Stimulated activated CD8-positive, alpha-beta memory T cell treated with anti-CD3 and anti-CD28 coated beads, Interleukin-12 subunit alpha, Interleukin-12 subunit beta, amount 100 ng/mL, for 4 hours (primary cell): Measurements from ENCODE around the gene ZNF521.

ENCODE experiments used
- DNase-seq: peaks from one replicate; pipeline ENCODE4 v3.0.0-alpha.2; 2020; ENCODE audit warnings: low read depth

The ZNF521 gene

GRCh38 chr18:25335676-25336075, 16.3 kb downstream of the ZNF521 start:
- DNase-seq: no peak

- DNase-seq: no peak
Measured at GRCh38 chr18:25335062-25335461, 16.9 kb downstream of the ZNF521 start.

GRCh38 chr18:25334588-25334987, 17.4 kb downstream of the ZNF521 start:
- DNase-seq: no peak

- no peak for DNase-seq
Measured at GRCh38 chr18:25332002-25332401, 20.0 kb downstream of the ZNF521 start.

DNA sequence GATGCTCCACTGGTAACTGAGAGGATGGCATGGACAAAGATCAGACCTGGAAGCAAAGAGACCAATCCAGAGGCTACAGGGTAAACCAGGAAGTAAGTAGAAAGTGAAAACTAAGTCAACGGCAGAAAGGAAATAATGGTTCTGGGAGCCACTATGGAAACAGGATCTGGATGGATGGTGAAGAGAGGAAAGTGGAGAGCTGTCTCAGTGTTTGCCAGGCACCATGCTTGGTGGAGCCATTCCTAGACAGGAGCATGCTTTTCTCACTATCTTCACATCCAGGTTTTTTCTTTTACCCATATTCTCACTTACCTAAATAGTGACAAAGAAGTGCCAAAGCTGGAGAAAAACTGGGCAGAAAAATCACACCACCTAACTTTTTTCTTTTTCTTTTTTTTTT, 22.2 kb downstream of the ZNF521 start:
- no peak for DNase-seq

GRCh38 chr18:25327584-25327983, 24.4 kb downstream of the ZNF521 start:
- no peak for DNase-seq

GRCh38 chr18:25326361-25326952, 25.5 kb downstream of the ZNF521 start:
- no peak for DNase-seq

GRCh38 chr18:25322806-25323205, 29.2 kb downstream of the ZNF521 start:
- DNase-seq: no peak

DNA sequence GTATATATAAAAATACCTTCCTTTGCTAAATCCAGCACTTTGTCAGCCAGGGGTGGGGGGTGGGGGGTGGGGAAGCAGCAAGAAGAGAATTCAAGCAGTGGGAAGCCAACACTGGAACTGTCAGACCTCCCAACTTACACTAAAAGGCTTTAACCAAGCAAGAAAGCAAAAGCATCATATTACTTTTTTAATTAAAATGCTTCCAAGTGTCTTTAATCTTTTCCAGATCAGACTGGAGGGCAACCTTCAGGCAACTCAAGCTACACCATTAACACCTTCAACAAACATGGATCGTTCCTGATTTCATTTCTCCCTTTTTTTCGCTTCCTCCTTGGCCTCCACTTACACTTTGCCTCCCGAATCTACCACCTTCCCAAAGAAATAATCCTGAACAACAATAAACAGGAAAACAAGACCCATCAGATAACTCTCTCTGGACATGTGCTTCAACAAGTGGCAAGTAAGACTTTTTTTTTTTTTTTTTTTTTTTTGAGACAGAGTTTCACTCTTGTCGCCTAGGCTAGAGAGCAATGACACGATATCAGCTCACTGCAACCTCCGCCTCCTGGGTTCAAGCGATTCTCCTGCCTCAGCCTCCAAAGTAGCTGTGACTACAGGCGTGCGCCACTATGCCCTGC, 35.5 kb downstream of the ZNF521 start:
- no peak for DNase-seq

- no peak for DNase-seq
Measured at GRCh38 chr18:25314838-25315190, 37.2 kb downstream of the ZNF521 start.

GRCh38 chr18:25314151-25314837, 37.7 kb downstream of the ZNF521 start:
- no peak for DNase-seq

DNA sequence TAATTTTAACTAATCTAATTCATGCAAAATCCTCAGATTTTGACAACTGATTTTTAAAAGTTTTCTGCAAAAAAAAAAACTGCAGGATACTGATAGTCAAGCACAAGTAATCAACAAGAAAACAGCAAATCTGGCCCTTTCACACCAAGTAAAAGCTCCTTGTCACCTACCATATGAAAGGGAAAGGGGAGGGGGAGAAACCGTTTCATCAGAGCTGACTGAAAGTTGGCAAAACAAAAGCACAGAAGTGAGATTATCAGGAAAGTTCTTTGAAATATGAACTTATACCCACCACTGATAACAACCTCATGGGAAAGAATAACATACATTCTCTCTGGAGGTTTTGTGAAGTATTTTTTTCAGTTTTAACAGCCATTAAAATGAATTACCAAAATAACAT, 38.7 kb downstream of the ZNF521 start:
- no peak for DNase-seq

DNA sequence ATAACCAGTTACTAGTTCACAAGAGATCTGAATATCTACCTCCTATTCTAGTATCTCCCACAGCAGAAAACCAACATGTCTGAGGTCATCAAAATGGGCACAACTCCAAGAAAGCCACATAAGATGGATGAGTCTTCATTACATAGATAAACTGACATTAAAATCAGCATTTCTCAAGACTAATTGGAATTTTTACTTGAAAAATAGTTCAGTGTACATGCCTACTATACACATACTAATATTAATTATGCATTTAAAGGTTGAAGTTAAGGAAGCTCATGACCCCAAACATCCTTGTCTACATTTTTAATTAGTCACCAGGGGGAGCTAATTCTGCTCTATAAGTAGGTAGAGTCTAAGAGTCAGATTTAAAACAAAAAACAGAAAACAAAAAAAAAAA, 41.9 kb downstream of the ZNF521 start:
- DNase-seq: no peak

GRCh38 chr18:25308381-25308780, 43.6 kb downstream of the ZNF521 start:
- no peak for DNase-seq

DNA sequence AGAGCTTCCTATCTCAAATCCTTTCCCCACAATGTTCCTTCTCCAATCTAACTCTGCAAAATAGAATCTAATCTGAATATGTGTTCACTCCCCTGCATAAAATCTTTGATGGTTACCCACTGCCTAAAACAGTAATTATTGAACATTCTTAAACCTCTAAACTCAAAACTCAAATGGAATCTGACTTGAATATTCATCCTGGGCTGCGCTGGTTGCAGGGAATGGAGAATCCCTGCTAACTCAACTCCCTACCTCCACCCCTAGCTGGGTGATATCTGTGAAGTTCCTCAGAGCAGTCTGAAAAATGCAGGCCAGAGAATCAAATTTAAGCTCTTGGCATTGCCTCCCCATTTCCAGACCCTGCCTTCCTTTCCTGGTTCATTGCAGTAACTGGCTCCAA, 44.8 kb downstream of the ZNF521 start:
- DNase-seq: no peak

GRCh38 chr18:25306671-25307070, 45.3 kb downstream of the ZNF521 start:
- DNase-seq: no peak

GRCh38 chr18:25305584-25305983, 46.4 kb downstream of the ZNF521 start:
- DNase-seq: no peak

DNA sequence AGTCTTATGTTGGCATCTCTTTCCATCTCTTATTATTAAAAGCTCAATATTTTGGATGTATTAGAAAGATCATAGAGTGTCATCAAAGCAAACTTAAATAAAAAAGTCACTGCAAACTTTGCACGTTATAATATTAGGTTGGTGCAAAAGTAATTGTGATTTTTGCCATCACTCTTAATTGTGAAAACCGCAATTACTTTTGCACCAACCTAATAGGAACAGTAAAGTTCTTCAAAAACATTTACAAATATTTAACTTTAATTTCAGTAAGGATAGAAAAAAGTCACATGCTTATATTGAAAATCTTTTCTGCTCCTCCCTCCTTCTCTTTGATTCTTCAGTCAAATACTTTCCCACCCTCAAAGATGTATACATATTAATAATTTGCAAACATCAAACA, 51.5 kb downstream of the ZNF521 start:
- DNase-seq: no peak

- no peak for DNase-seq
Measured at GRCh38 chr18:25299426-25300300, 52.3 kb downstream of the ZNF521 start.

DNA sequence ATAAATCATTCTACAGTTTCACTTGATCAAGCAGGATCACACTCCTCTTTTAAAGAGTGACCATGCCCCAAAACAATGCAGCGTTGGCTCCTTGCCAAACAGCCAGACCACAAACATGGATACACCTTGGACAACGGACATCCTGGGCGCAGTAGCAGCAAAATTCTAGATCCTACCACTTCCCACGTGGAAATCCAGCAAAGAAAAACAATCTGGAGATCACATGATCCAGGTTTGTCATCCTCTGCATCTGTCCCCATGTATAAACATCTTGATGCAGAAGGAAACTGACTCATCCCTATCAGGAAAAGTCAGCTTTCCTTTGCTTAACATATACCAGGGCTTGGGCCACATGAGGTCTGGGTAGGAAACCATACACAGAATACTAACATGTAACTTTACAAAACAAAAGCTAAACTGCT, 53.1 kb downstream of the ZNF521 start:
- DNase-seq: no peak

DNA sequence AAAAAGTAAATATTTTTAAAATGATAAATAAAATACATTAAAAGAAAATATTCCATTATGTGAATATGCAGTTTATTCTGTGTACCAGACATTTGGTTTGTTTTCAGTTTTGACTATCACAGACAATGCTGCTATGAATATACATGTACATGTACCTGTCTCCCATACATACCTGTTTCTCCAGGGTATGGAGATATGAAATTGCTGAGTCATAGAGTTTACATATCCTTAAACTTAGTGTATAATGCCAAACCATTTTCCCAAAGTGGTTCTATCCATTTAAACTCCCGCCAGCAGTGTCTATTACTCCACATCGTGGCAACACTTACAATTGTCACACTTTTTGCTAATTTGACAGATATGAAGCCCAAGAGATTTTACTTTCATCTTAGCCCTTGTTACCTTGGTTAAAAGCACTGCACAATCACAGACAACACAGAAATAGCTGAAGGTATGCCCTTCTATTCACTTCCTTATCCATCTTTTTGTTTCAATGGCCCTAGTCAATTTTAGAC, 56.3 kb downstream of the ZNF521 start:
- DNase-seq: no peak

DNA sequence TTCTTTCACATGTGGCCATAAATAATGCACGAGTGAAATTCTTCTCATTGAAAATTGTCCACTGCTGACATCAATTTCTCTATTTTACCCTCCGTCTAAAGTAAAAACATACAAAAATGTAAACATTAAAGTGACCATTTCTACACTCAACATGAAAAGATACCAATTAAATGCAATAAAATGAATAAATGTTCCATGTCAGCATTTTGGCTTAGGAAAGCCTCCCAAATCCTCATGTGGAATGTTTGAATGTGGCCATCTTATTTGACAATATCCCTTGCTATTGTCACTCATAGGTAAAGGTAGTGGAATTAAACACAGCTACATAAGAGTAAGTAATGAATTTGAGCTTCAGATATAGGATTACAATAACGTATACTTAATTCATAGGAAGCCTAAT, 60.8 kb downstream of the ZNF521 start:
- no peak for DNase-seq
